Activated T-cell treated with anti-CD3 and anti-CD28 coated beads for 1 hour (primary cell): ENCODE data around the gene C19orf25.
"Not testable (repeated sequence)": the region's sequence is repeated elsewhere in the genome, so short reads cannot be mapped to it uniquely, and the experiment has no call there.

Experiments
- DNase-seq: peaks from one replicate; pipeline ENCODE4 v3.0.0-alpha.2; 2020; ENCODE audit warnings: low read depth

C19orf25 gene

GRCh38 chr19:1449467-1450442 lies 29.3 kb downstream of the C19orf25 start, which contains the start of gene APC2:
TSS of gene APC2 (plus strand) at chr19:1450121. CDS start at chr19:1453002, 2,881 bp downstream.
- DNase-seq, result no peak

GRCh38 chr19:1447944-1448343 lies 31.1 kb downstream of the C19orf25 start:
- DNase-seq, result no peak

GRCh38 chr19:1447504-1447903 lies 31.5 kb downstream of the C19orf25 start:
- no peak for DNase-seq

- no peak for DNase-seq
Measured at GRCh38 chr19:1446713-1447481, 32.1 kb downstream of the C19orf25 start.

- DNase-seq, result no peak
Measured at GRCh38 chr19:1445932-1446712, 32.9 kb downstream of the C19orf25 start.

GRCh38 chr19:1445185-1445931 lies 33.7 kb downstream of the C19orf25 start:
- DNase-seq, result peak; percentile 68

- DNase-seq, result no peak
Measured at GRCh38 chr19:1441677-1442438, 37.2 kb downstream of the C19orf25 start.

- no peak for DNase-seq
Measured at GRCh38 chr19:1441022-1441426, 38.0 kb downstream of the C19orf25 start.

GRCh38 chr19:1440418-1440801 lies 38.6 kb downstream of the C19orf25 start:
- no peak for DNase-seq

- DNase-seq, result not testable (repeated sequence)
Measured at GRCh38 chr19:1439525-1440417, 39.2 kb downstream of the C19orf25 start.

- no peak for DNase-seq
Measured at GRCh38 chr19:1438933-1439354, 40.1 kb downstream of the C19orf25 start.

- DNase-seq, result peak; percentile 96
Measured at GRCh38 chr19:1438035-1438932, 40.7 kb downstream of the C19orf25 start, which contains the start of gene RPS15. TSS of gene RPS15 (plus strand) at chr19:1438396. CDS start at chr19:1438426, 30 bp downstream.

GRCh38 chr19:1437609-1438008 lies 41.4 kb downstream of the C19orf25 start:
- no peak for DNase-seq

GRCh38 chr19:1435378-1435989 lies 43.5 kb downstream of the C19orf25 start:
- DNase-seq, result no peak

GRCh38 chr19:1434577-1435060 lies 44.4 kb downstream of the C19orf25 start:
- no peak for DNase-seq

GRCh38 chr19:1434040-1434366 lies 45.0 kb downstream of the C19orf25 start:
- no peak for DNase-seq

GRCh38 chr19:1433119-1434039 lies 45.6 kb downstream of the C19orf25 start:
- no peak for DNase-seq
